ENCODE measurements around the gene IQGAP2. TPM values are rescaled to one million over a fixed set of nuclear protein-coding genes. Genes with fewer than 3 reads are reported as not detected.

Gene IQGAP2
- total and polyA plus RNA-seq, 9 of the 15 experiments (the other 6 are each of a cell fraction or from before 2014, with no cell fraction given): 8.7 to 23.2 (median 17.4) TPM

DNA sequence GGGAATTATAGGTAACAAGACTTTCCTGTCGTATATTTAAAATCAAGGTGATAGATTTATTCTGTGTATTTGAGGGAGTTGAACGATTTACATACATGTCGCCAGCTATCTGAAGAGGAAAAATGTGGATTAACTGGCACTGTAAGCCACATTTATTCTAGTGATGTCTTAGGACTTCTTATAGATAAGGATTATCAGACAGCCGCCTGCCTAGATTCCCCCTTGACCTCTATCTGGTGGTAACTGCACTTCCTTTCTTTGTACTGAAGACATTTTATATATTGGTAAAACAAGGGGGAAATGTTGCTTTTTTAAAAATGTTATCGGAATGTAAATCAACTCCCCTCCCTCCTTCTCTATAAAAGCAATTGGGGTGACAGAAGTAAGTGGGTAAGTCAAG lies 259.4 kb downstream of the IQGAP2 start (continued):
- TF ChIP-seq NR2C1 (IDR thresholded peaks at IDR 0.05) (peak; percentile 56; the same call in 1 of the 2 replicates), NR2C1 (tag; IDR thresholded peaks at IDR 0.05) (peak; percentile 50), ILF3 (IDR thresholded peaks at IDR 0.05; ENCODE audit: borderline replicate concordance) (no peak), NR2C2 (CRISPR knock-in tag; IDR thresholded peaks at IDR 0.05) (no peak), NR2C2 (tag; IDR thresholded peaks at IDR 0.05) (peak; percentile 43; the same call in 1 of the 2 replicates), CBX5 (IDR thresholded peaks at IDR 0.05; ENCODE audit: borderline replicate concordance, low read depth) (no peak), CCAR2 (IDR thresholded peaks at IDR 0.05; ENCODE audit: low read depth, low read length) (no peak), CXXC5 (CRISPR knock-in tag; IDR thresholded peaks at IDR 0.05) (0 out of 2 replicates have a peak, but pooled peaks have one; percentile 36), DPF2 (IDR thresholded peaks at IDR 0.05) (0 out of 2 replicates have a peak, but pooled peaks have one; percentile 24), SETDB1 (IDR thresholded peaks at IDR 0.05; ENCODE audit: low read length) (no peak), NR1H2 (CRISPR knock-in tag; IDR thresholded peaks at IDR 0.05) (no peak), KLF13 (tag; IDR thresholded peaks at IDR 0.05; ENCODE audit: borderline replicate concordance, low read depth) (no peak), KDM1A (IDR thresholded peaks at IDR 0.05) (peak in 1 of 2 experiments; percentile 20; a peak in 1 of 4 replicates), CBFA2T3 (IDR thresholded peaks at IDR 0.05) (peak; percentile 58)
- TF ChIP-seq, protein P1, sequence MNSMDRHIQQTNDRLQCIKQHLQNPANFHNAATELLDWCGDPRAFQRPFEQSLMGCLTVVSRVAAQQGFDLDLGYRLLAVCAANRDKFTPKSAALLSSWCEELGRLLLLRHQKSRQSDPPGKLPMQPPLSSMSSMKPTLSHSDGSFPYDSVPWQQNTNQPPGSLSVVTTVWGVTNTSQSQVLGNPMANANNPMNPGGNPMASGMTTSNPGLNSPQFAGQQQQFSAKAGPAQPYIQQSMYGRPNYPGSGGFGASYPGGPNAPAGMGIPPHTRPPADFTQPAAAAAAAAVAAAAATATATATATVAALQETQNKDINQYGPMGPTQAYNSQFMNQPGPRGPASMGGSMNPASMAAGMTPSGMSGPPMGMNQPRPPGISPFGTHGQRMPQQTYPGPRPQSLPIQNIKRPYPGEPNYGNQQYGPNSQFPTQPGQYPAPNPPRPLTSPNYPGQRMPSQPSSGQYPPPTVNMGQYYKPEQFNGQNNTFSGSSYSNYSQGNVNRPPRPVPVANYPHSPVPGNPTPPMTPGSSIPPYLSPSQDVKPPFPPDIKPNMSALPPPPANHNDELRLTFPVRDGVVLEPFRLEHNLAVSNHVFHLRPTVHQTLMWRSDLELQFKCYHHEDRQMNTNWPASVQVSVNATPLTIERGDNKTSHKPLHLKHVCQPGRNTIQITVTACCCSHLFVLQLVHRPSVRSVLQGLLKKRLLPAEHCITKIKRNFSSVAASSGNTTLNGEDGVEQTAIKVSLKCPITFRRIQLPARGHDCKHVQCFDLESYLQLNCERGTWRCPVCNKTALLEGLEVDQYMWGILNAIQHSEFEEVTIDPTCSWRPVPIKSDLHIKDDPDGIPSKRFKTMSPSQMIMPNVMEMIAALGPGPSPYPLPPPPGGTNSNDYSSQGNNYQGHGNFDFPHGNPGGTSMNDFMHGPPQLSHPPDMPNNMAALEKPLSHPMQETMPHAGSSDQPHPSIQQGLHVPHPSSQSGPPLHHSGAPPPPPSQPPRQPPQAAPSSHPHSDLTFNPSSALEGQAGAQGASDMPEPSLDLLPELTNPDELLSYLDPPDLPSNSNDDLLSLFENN (IDR thresholded peaks at IDR 0.05; ENCODE audit: low read depth in 2 of 2, low read length in 2 of 2): no peak
- TF ChIP-seq, protein P2, sequence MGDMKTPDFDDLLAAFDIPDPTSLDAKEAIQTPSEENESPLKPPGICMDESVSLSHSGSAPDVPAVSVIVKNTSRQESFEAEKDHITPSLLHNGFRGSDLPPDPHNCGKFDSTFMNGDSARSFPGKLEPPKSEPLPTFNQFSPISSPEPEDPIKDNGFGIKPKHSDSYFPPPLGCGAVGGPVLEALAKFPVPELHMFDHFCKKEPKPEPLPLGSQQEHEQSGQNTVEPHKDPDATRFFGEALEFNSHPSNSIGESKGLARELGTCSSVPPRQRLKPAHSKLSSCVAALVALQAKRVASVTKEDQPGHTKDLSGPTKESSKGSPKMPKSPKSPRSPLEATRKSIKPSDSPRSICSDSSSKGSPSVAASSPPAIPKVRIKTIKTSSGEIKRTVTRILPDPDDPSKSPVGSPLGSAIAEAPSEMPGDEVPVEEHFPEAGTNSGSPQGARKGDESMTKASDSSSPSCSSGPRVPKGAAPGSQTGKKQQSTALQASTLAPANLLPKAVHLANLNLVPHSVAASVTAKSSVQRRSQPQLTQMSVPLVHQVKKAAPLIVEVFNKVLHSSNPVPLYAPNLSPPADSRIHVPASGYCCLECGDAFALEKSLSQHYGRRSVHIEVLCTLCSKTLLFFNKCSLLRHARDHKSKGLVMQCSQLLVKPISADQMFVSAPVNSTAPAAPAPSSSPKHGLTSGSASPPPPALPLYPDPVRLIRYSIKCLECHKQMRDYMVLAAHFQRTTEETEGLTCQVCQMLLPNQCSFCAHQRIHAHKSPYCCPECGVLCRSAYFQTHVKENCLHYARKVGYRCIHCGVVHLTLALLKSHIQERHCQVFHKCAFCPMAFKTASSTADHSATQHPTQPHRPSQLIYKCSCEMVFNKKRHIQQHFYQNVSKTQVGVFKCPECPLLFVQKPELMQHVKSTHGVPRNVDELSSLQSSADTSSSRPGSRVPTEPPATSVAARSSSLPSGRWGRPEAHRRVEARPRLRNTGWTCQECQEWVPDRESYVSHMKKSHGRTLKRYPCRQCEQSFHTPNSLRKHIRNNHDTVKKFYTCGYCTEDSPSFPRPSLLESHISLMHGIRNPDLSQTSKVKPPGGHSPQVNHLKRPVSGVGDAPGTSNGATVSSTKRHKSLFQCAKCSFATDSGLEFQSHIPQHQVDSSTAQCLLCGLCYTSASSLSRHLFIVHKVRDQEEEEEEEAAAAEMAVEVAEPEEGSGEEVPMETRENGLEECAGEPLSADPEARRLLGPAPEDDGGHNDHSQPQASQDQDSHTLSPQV (IDR thresholded peaks at IDR 0.05): no peak
